ENCODE results near the gene MARK3.
"Not testable (repeated sequence)": the region's sequence is repeated elsewhere in the genome, so short reads cannot be mapped to it uniquely, and the experiment has no call there.

Gene MARK3

DNA sequence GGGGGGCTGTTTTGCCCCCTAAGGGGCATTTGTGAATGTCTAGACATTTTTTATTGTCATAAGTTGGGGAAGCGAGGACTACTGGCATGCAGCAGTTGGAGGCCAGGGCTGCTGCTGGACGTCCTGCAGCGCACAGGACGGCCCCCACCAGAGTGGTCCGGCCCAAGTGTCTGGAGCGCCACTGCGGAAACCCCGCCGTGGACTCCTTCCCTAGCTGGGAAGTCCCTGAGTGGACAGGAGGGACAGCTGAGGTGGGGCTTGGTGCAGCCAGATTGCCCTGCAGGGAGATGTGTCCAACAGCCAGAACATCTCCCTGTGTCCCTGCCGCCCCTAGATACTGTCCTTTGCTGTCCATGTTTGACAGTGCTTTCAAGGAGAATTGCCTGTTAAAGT is 132.0 kb downstream of the MARK3 start:
- no peak for DNase-seq

DNA sequence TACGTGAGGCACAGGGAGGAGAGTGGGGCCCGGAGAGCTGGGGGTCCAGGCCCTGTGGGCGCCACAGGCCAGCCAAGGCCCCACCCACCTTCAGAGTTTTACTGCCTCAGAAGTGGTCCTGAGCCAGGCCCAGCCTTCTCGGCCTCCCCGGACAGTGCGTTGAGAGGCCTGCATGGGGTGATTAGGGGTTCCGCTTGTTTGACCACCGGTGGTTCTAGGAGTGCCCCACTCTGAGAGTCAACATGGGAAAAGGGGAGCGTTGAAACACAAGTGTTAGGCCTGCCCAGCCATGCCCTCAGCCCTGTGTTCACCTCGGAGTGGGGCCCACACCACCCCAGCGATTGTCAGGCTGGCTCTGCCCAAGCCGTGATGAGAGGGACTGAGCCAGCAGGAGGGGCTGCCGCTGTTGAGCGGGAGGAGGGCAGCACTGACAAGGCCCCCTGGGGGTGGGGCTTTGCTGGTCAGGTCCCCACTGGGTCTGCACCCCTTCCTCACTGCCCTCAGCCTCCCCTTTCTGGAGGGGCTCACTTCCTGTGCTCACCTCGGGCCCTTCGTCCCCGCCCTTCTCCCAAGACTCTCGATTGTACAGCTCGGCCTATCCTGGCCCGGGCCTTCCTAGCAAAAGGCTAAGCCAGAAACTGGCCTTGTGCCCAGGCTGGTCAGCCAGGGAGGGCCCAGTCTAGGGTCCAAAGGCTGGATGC is 132.7 kb downstream of the MARK3 start:
- DNase-seq = no peak

DNA sequence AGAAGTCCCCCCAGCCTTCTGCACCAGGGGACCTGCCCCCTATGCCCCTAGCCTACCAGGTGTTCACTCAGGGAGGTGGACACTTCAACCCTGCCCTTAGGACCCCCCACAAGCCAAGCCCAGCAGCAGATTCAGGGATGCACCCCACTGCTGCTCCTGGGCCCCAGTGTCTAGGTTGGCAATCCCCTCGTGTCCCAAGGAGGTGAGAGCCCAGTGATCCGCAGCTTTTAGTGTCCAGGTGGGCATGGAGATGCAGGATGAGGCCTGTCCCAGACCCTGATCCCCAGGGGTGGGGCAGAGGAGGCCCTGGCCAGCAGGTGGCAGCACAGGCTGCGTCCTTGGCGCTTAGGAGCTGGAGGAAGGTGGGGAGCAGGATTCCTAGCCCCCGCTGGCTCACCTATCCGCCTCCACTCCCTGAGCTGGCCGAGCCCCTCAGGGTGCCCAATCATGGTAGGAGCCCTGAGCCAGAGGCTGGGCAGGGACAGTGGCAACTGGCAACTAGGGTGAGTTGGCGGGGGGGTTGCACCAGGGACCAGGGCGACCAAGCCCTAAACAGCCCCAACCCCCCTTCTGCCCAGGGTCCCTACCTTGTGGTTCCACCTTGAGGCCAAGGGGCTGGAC is 133.3 kb downstream of the MARK3 start:
- peak; percentile 36 for DNase-seq

DNA sequence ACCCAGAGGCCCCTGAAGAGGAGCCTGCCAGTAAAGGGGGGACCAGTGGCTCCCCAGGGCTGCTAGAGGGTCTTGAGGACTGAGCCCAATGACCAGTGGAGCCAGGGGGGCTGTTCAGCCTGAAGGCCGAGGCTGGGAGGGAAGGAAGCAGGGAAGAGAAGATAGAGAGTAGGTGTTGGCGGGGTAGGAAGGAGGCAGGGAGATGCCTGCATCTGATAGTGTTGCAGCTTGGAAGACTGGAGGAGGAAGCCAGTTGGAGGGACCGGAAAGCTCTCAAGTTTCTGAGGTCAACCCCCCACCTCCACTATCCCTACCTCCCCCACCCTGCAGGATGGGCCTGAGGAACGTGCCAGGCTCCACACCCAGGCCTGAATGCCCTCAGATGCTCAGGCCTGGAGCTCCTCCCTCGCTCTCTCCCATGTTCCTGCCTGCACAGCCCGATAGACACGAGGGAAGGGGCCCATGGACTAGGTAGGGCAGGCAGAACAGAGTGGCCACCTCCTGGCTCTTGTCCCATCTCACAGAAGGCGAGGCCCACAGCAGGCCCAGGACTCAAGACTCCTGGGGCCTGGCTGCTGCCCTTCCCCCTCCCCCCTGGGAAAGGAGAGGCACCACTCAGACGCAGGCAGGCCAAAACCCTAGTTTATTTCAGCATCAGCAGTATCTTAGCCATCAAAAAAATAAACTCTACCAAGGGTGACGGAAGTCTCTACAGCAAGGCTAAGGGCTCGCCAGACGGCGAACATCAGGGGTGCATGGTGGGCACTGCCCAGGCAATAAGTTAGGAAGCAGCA is 134.0 kb downstream of the MARK3 start:
- DNase-seq = no peak

DNA sequence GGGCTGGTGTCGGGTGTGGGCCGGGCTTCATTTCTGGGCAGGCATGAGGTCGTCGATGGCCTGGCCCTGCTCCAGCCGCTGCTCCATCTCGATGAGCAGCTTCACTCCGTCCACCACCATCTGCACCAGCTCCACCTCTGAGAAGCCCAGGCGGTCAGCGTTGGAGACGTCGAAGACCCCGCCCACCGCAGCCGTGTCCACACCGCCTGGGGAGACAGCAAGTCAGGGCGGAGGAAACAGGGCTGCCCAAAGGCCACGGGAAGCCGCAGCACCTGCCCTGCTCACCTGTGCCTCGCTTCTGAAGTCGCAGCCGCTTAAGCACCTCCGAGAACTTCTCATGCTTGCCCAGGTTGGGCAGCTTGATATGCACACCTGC is 134.6 kb downstream of the MARK3 start:
- DNase-seq = peak; percentile 66

DNA sequence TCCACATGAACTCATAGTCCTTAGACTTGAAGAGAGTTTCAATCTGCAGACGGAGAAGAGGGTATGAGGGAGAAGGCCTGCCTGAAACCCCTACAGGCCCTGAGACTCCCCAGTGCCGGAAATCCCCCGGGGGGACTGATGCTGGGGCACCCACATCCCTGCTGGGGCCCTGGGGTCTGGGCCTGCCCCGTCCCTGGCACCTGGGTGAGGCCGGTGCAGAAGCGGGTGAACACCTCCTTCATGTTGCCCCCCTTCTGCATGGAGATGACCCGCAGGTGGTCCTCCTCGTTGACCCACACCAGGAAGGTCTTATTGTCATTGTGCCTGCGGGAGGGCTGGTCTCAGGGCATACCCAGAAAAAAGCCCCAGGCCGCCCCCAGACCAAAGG is 135.0 kb downstream of the MARK3 start:
- no peak for DNase-seq

DNA sequence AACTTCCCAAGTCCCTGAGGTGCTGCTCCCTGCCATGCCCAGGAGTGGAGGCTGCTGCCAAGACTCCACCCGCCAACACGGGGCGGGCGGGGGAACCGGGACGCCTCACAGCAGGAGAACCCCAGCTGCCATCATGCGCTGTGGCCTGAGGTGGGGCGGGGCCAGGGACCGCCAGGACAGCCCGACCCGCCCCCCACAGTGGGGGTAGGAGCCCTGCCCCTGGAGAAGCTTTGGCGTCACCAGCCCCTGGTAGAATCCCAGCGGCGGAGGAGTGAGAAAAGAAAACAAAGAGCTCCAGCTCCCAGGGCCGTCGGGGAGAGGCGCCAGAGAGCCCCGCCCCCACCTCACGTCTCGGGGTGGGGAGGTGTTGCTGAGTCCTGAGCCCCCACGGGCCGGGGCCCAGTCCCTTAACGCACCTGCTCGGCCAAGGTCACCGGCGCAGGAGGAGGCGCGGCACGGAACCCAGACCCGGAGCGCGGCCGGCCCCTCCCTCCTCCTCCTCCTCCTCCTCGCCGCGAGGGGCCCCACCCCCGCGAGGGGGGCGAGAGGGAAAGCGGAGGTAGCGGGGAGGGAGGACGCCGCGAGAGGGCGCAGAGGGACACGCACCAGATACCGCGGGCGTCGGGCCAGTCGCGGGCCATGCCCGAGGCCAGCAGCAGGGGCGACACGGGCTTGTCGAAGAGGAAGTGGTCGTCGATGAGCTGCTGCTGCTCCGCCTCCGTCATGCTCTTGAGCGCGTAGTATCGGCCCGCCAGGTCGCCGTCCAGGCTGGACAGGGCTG is 135.6 kb downstream of the MARK3 start:
- DNase-seq = peak; percentile 84

DNA sequence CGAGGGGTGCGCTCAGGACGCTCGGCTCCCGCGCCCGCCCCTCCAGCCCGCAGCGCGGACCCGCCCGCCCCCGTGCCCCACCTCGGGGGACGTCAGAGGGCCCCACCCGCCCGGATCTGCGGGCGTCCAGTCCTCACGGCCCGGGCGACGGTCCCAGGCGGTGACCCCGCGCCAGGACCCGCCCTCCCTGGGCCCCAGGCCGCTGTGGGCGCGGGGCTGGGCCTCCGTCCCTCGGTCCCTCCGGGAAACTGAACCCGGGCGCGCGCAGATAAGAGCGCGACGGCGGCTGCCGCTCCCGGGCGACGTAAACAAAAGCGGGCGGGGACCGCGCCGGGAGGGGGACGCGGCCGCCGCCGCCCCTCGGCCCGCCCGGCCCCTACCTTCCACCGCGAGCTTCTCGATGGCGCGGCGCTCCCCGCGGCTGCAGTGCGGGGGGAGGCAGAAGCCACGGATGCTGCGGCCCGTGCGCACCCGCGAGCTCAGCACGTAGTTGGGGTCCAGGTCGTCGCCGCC is 136.3 kb downstream of the MARK3 start:
- no peak for DNase-seq

DNA sequence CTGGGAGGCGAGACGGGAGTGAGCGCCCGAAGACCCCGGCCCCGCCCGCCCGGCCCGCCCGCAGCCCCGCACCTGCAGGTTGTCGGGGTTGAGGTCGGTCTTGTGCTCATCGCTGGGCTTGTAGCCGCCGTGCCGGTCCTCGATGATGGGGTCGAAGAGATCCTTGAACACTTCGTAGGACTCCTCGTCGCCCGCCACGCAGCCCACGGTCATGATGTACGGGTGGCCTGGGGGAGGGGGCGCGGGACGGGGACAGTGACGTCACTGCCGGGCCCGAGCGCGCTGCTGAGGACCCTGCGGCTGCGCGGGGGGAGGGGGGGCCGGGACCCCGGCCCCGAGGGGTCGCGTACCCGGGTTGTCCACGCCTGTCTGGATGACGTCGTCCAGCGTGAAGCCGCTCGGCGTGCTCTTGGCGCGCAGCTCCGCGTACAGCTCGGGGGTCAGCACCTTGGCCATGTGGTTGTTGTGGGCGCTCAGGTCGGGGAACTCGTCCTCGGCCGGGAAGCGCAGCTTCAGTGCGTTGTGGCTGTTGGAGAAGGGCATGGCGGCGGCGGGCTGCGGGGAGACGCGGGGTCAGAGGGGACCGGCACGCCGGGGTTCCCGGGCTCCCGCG is 136.8 kb downstream of the MARK3 start:
- peak; percentile 47 for DNase-seq

DNA sequence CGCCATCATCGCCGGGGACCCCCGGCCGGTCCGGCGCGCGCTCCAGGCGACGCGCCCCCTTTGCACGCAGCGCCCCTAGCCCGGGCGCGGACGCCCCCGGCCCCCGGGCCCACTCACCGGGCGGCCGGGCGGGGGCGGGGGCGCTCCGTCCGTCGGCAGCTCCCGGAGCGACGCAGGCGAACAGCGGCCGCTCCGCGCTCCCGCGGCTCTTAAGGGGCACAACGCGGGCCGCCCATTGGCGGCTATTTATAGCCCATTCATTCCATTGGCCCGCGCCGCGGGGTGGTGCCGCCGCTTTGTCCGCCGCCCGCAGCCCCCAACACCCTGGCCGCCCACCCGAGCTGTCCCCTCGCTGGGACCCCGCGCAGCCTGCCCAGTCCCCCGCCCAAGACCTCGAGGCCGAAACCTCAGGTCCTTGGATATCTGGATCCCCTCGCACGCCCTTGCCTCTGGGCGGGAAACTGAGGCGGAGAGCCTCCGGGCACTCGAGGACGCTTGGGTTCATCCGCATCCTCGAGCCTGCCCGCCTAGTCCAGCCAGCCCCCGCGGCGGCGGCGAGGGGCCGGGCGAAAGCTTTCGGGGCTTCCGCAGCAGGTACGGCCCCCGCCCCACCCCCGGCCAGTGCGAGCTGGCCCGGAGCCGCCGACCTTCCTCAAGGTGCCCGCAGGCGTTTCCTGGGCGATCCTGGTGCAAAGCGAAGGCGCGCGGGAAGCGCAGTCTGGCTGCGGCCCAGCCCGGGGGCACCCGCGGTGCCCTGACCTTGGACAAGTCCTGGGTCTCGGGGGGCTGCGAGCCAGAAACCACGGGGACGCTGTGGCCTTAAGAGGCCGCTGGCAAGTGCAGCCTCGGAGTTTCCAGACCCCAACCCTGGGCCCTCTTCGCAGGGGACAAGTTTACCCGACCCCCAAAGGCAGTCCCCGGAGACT is 137.7 kb downstream of the MARK3 start, which contains the start of gene CKB:
Gene CKB (minus strand): TSS at position 182 of the 926 bp plus-strand sequence. CDS start 337 bp downstream, outside the sequence.
- DNase-seq = peak; percentile 60

DNA sequence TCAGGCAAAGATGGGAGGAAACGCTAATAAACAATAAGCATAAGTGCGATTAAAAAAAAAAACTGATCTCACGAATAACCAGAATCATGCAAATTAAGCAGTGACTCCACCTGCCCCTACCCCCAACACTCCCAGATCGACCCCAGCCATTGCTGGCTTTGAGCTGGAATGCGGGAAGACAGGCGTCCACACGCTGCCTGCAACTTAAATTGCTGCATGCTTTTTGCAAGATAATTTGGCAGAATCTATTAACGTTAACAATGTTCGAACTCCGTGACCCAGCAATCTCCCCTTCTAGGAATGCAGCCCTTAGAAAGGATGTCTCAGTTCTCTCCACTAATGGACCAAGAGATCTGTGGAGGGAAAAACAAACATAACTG is 138.3 kb downstream of the MARK3 start:
- no peak for DNase-seq

DNA sequence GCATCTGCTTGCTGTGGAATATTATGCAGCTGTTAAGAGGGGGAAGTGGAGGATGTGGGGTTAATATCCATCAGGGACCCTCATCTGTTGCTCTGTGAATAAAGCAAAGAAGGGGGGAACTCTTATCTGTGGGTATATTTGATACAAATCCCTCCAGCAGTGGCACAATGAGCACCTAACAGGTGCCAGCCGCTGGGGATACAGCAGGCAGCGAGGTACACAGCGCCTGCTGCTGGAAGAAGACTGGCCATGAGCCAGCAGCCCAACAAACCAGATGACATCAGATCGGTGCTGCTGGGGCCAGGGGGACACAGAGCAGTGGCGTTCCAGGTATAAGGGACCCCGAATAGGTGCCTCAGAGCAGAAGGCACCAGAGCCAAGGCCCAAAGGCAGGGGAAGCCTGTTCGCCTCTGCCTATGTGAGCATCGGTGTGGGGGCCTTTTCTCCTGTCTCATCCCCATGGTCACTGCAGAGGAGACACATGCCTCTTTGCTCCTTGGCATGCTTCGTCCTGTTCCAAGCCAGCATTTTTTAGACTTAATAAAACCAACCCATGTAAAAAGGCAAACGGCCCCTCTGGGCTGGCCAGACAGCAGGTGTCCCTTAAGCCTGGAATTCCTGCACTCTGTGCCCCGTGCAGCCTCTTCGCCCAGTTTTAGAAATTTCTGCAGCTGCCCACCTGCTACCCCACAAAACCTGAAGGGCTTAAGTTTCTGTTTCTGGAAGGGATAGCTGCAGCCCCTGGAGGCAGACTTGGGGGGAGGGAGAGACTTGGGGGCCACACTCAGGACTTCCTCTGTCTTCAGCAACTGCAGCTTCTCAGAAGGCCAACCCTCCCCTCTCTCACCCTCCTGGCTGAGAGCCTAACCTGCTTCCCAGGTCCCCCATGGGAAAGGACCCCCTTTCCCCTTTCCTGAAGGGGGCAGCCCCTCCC is 139.1 kb downstream of the MARK3 start:
- no peak for DNase-seq

DNA sequence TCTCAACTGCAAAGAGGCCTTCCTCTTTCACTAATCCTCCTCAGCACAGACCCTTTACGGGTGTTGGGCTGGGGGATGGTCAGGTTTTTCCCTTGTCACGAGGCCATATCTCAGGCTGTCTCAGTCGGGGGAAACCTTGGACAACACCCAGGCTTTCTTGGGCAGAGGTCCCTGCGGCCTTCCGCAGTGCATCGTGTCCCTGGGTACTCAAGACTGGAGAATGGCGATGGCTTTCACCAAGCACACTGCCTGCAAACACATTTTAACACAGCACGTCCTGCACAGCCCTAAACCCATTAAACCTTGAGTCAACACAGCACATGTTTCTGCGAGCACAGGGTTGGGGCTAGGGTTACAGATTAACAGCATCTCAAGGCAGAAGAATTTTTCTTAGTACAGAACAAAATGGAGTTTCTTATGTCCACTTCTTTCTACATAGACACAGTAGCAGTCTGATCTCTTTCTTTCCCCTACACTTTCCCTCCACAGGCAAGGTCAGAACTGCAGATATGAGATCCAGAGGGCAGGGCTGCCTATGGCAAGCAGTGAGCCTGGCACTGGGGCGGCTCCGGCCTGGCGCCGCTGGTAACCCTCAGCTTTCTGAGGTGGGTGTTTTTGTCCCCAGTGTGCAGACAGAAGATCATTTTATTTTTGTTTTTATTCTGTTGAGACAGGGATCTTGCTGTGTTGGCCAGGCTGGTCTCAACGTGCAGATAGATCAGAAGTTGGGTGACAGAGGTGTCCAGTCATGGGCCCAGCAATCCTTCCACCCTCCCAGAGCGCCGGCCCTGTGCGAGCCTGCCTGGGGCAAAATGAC is 140.4 kb downstream of the MARK3 start:
- not testable (repeated sequence) for DNase-seq

DNA sequence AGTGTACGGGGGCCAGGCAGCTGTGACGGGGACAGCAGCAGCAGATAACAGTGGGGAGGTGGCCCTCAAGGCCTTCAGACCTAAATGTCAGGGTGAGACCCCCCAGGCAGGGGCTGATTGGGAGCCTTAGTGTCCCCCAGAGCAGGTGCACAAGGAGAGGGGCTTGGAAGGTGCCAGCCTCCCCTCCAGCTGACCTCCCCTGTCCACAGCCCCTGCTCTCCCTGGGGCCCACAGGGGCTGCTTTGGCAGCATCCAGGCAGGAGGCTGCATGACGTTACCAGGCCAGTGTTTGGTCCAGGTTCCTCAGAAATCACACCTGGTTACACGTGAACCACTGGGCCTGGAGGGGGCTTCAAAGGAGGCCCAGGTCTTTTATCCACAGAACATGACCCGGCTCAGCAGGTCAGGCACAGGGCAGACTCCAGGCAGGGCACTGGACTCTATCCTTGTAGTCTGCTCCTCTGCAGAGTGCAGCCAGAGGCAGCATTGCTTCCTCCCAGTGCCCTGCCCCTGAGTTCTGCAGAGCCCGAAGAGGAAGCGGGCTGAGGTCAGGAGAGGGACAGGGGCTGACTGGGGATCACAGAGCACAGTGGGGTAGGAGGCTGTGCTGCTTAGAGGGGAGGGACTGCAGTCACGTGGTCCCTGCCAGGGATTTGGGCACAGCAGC is 141.2 kb downstream of the MARK3 start:
- no peak for DNase-seq

DNA sequence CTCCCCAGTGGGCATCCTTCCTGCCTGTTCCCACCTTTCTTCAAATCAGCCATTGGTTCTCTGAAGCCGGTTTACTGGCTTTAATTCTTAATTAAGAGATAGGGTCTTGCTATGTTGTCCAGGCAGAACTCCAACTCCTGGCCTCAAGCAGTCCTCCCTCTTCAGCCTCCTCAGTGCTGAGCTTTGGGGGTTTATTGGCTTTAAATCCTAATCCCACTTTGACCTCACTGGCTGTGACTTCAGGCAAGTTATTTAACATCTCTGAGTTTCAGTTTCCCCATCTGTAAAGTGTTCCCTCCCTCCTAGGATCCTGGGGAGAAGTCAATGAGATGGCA is 141.7 kb downstream of the MARK3 start:
- no peak for DNase-seq

DNA sequence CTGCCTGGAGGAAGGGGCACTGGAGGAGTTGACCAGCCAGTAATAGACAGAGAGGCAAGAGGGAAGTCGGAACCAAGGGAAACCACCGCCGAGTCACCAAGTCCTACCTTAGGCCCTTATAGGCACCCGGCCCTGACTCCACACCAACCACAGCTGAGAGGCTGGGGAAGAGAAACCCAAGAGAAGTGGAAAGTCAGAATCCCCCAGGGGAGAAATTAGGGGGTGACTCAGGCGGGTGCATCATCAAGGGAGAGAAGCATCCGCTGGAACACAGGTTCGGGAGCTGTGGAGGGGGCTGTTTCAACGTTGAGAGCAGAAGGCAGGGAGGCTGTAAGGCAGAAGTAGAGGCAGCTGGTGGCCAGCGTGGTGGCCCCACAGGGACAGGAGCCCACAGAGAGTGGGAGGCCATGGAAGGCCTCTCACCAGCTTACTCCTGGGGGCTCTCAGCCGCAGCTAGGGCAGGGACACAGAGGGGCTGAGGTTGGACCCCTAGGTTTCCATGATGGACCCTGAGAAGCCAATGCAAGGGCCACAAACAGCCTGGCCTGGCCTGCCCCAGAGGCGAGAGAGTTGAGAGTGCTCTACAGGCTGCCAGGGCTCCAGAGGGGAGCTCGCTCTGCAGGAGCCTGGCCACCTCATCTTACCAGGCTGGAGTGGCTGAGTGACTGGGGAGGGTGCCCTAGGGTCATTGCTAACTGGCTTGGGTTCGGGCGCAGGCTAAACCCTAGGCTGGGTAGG is 142.4 kb downstream of the MARK3 start:
- no peak for DNase-seq

DNA sequence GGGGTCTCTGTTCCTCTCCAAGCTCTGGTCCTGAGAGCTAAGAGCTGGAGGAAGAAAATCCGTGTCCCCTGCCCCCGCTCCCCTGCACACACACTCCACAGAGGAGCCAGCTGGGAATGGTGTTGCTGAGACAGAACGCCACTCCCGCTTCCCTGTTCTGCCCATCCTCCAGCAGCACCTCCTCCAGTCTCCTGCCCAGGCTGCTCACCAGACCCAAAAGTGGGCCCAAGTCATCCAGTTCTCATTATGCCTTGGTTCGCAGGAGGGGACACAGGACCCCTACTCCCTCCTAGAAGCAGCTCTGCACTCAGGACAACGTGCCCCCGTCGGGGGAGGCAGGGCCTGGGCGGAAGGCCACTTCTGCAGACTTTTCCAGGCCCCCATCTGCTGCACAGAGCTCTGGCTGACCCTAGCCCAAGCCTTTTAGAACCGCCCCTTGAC is 143.0 kb downstream of the MARK3 start:
- DNase-seq = no peak

All from DMS79 (cell line).